ENCODE measurements around the gene ZNF726. TPM values are rescaled to one million over a fixed set of nuclear protein-coding genes. Genes with fewer than 3 reads are reported as not detected.

Gene ZNF726
- 0.21 and 6.8 TPM in 2 replicates for polyA plus RNA-seq

DNA sequence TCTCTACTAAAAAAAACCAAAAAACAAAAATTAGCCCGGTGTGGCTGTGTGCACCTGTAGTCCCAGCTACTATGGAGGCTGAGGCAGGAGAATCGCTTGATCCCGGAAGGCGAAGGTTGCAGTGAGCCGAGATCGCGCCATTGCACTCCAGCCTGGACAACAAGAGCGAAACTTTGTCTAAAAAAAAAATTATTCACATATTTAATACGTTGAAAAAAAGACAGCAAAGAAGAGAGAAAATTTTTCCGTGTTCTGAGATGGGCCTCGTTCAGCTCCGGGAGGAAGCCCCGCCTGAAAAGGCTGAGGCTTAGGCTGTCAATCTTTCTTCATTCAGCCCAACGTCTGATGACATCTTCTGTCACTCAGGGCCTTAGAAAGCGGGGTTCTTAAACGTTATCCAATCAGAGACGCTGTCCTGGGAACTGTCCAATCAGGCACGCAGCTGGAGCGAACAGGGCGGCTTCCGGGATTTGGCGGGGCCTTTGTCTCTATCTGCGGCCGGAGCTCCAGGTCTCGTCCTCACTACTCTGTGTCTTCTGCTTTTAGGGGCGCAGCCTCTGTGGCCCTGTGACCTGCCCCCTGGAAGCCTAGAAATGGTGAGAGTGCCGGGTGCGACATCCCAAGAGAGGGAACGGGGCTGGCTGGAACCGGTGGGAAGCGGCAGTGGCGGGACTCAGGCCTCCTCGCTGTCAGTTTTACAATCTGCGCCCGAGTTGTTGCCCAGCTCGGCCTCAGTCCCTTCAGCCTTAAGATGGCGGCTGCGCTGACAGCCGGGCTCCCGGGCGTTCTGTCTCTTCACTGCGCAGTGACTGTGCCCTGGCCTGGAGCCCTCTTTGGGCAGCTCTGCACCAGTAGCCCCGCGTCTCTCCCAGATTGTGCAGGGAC, at the start of gene ZNF726:
Gene ZNF726, plus strand, starts transcription at position 485 of the 885 bp plus-strand sequence. Its CDS starts 109 bp downstream, at position 594.

Other genes with a start within 250 kb of the ZNF726 start
- 17.0 and 32.4 TPM in 2 replicates for gene ZNF675, start 227.7 kb upstream of the ZNF726 start, polyA plus RNA-seq
- gene ZNF681, start 156.0 kb upstream of the ZNF726 start, polyA plus RNA-seq, result 0.23 and 1.1 TPM in 2 replicates
- 19.8 and 22.4 TPM in 2 replicates for gene ZNF254, start 172.3 kb downstream of the ZNF726 start, polyA plus RNA-seq